Gastroesophageal sphincter (tissue), 4 donors: ENCODE measurements around the gene ZSWIM4. TPM values are rescaled to one million over a fixed set of nuclear protein-coding genes. Genes with fewer than 3 reads are reported as not detected.

ENCODE experiments used
- ATAC-seq: fragments of 150-250 bp; one replicate; pipeline ENCODE4 v1.9.1; 2016; ENCODE audit warnings: mild to moderate bottlenecking, moderate library complexity
- H3K27ac ChIP-seq, 4 donors: fragments of 200-600 bp; sonication (generic) in 3 of 4; 1 replicate in 3 of 4; 2 replicates in 1 of 4; pipeline ENCODE4 v1.5.1; 2016 to 2019
- H3K27me3 ChIP-seq: fragments of 200-600 bp; sonication (generic); one replicate; pipeline ENCODE4 v1.5.1; 2019
- H3K36me3 ChIP-seq, 2 donors: fragments of 200-600 bp; sonication (generic); one replicate each; pipeline ENCODE4 v1.5.1; 2019; ENCODE audit warnings: control low read depth in 1 of 2
- H3K4me1 ChIP-seq, 3 donors: fragments of 200-600 bp; sonication (generic); 1 replicate in 2 of 3; 2 replicates in 1 of 3; pipeline ENCODE4 v1.5.1; 2016 to 2019; ENCODE audit warnings: control low read depth in 2 of 3
- H3K4me3 ChIP-seq, 2 donors: fragments of 200-600 bp; sonication (generic); one replicate each; pipeline ENCODE4 v1.5.1; 2019; ENCODE audit warnings: mild to moderate bottlenecking in 1 of 2, moderate library complexity in 1 of 2
- H3K9me3 ChIP-seq, 3 donors: fragments of 200-600 bp; sonication (generic); one replicate each; pipeline ENCODE4 v1.5.1; 2017 to 2019; ENCODE audit warnings: control low read depth in 2 of 3
- EP300 ChIP-seq: sonication (generic); formaldehyde crosslinking; IDR thresholded peaks from one replicate; pipeline ENCODE4 v1.6.1; 2017; ENCODE audit warnings: antibody characterized with exemption, mild to moderate bottlenecking
- POLR2A ChIP-seq, 2 donors: fragments of 450-650 bp; IDR thresholded peaks; one replicate each; pipeline ENCODE4 v1.6.1; 2017; ENCODE audit warnings: antibody characterized with exemption in 2 of 2, mild to moderate bottlenecking in 2 of 2, moderate library complexity in 1 of 2
- POLR2AphosphoS5 ChIP-seq: sonication (generic); formaldehyde crosslinking; IDR thresholded peaks from one replicate; pipeline ENCODE4 v1.6.1; 2017; ENCODE audit warnings: antibody characterized with exemption
- WGBS, 2 donors: methylation state at CpG; one replicate each; pipeline ENCODE4 v1.1.5; 2018; ENCODE audit warnings: low coverage in 1 of 2; 5-methylcytosine and 5-hydroxymethylcytosine counted together
- total RNA-seq, 4 donors: library from RNA; depleted of rRNA; stranded (reverse); fragments of >200 nt; gene quantifications; one replicate each; pipeline ENCODE4 v1.1.0, GENCODE V29; 2016
- TF ChIP-seq, protein P1 (sequence below), 4 experiments: fragments of 200-600 bp in 2 of 4; fragments of 450-650 bp in 2 of 4; sonication (generic) in 1 of 4; IDR thresholded peaks; one replicate each; pipeline ENCODE4 v1.5.1; 2017 to 2019; ENCODE audit warnings: antibody characterized with exemption in 4 of 4, mild to moderate bottlenecking in 2 of 4, moderate library complexity in 2 of 4

The ZSWIM4 gene
- total RNA-seq, 4 donors from 2014 or later = 3.9 to 9.2 (median 4.2) TPM

DNA sequence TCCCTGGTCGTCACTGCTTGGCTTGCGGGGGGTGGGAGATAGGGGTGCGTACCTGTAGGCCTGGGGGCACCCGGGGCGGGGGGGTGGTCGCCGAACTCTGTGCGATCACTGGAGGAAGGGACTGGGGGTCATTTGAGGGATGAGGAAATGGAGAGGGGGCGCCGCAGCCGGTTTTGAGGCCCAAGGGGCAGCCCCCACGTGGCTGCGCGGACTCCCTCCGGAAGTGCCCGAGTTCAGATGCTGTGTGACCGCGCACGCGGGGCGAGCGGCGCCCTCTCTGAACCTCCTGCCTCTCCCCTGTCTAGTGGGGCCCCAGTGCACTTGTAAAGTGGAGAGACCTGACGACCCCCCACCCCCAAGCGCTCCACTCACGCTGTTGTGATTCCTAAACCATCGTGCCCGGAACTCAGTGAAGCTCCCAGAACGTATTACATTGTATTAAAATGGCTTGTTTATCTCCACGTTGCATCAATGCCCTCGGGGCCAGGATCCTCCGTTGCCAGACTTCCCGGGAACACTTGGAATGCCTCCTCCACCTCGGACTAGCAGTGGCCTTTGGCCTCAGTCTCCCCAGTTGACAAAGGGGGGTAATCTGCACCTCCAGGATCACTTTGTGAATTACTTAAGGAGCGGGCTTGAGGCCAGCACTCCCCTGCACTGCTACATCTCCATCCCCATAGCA is 78.7 kb downstream of the ZSWIM4 start:
- Histone ChIP-seq H3K27me3 (peaks cover 16% of the 10 kb centered on the region), H3K9me3 (no peaks in the 10 kb centered on the region), H3K27ac (no peak overlapping the region), H3K4me1 (peaks cover 0 to 12% (median 4%) of the 10 kb centered on the region in 3 donors), H3K4me3 (no peak overlapping the region), H3K36me3 (no peaks in the 10 kb centered on the region)
- TF ChIP-seq, protein P1, sequence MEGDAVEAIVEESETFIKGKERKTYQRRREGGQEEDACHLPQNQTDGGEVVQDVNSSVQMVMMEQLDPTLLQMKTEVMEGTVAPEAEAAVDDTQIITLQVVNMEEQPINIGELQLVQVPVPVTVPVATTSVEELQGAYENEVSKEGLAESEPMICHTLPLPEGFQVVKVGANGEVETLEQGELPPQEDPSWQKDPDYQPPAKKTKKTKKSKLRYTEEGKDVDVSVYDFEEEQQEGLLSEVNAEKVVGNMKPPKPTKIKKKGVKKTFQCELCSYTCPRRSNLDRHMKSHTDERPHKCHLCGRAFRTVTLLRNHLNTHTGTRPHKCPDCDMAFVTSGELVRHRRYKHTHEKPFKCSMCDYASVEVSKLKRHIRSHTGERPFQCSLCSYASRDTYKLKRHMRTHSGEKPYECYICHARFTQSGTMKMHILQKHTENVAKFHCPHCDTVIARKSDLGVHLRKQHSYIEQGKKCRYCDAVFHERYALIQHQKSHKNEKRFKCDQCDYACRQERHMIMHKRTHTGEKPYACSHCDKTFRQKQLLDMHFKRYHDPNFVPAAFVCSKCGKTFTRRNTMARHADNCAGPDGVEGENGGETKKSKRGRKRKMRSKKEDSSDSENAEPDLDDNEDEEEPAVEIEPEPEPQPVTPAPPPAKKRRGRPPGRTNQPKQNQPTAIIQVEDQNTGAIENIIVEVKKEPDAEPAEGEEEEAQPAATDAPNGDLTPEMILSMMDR (IDR thresholded peaks at IDR 0.05) = no peak
- ATAC-seq = no peak
- 41 to 75% methylated on average over 3 to 6 of the region's 35 CpGs for WGBS, 2 donors

DNA sequence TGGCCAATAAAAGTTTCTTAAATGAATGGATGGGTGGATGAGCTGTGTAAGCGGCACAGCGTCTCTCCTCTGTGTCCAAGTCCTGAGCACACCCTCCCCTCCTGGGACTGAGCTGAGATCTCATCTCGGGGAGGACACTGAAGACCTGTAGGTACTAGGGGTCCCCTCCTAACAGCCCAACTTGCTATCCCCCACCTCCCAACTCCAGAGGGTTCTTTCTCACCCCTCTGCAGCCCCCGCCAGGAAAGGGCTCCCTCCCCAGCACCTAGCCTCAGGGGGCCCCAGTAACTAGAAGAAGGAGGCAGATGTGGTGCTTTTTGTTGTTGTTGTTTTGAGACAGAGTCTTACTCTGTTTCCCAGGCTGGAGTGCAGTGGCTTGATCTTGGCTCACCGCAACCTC is 80.6 kb downstream of the ZSWIM4 start:
- no peak overlapping the region for H3K4me3 ChIP-seq
- TF ChIP-seq POLR2AphosphoS5 (no peak), POLR2A (IDR thresholded peaks at IDR 0.05) (no peak), EP300 (no peak)
- TF ChIP-seq, protein P1 (IDR thresholded peaks at IDR 0.05) = no peak
- ATAC-seq = no peak
- WGBS, 2 donors = 80 to 93% methylated on average over 1 to 3 of the region's 5 CpGs
- H3K27me3 ChIP-seq = peaks cover 16% of the 10 kb centered on the region
- no peak overlapping the region for H3K27ac ChIP-seq
- peaks cover 0 to 28% (median 16%) of the 10 kb centered on the region in 3 donors for H3K4me1 ChIP-seq
- no peaks in the 10 kb centered on the region for H3K36me3 ChIP-seq
- H3K9me3 ChIP-seq = no peaks in the 10 kb centered on the region

DNA sequence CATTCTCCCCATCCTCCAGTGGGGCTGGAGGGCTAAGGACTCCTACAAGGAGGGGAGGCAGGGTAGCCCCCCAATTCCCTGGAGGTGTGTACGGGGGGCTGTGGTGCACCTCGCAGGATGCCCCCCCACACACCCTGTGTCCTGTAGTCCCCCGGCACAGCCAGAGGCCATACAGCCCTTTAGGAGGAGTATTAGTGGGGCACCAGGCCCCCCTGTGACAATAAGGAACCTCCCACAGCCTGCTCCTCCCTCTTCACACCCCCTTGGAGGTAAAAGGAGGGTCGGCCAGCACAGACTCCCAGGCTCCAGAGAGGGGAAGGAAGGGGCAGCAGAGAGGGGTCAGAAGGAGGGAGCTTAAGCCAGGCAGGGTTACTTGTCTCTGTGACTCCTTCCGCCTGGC is 81.6 kb downstream of the ZSWIM4 start, which contains the start of gene NANOS3:
Gene NANOS3, plus strand, starts transcription at position 301 of the 400 bp plus-strand sequence. CDS start 115 bp downstream, outside the sequence.
- Histone ChIP-seq H3K4me3 (no peak within 1 kb of the TSS), H3K27me3 (peaks cover 16% of the 10 kb centered on the region), H3K9me3 (no peaks in the 10 kb centered on the region), H3K36me3 (no peaks in the 10 kb centered on the region), H3K4me1 (peaks cover 0 to 38% (median 16%) of the 10 kb centered on the region in 3 donors), H3K27ac (no peak within 1 kb of the TSS)
- no peak for TF ChIP-seq POLR2A (IDR thresholded peaks at IDR 0.05)
- TF ChIP-seq, protein P1 (IDR thresholded peaks at IDR 0.05) = no peak
- TF ChIP-seq EP300 = no peak
- TF ChIP-seq POLR2AphosphoS5 = no peak
- WGBS, 2 donors = no CpG with 5 or more reads among the region's 5 CpGs
- ATAC-seq = no peak

DNA sequence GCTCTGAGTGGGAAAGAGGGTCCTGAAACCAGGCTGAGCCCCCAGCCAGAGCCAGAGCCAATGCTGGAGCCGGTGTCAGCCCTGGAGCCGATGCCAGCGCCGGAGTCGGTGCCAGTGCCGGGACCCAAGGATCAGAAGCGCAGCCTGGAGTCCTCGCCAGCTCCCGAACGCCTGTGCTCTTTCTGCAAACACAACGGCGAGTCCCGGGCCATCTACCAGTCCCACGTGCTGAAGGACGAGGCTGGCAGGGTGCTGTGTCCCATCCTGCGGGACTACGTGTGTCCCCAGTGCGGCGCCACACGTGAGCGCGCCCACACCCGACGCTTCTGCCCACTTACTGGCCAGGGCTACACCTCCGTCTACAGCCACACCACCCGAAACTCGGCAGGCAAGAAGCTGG is 82.1 kb downstream of the ZSWIM4 start:
- no peak for TF ChIP-seq POLR2AphosphoS5
- TF ChIP-seq, protein P1 (IDR thresholded peaks at IDR 0.05) = no peak
- TF ChIP-seq POLR2A (IDR thresholded peaks at IDR 0.05) = no peak
- no peak for TF ChIP-seq EP300
- no peak overlapping the region for H3K27ac ChIP-seq
- ATAC-seq = no peak
- WGBS, 2 donors = no CpG with 5 or more reads among the region's 27 CpGs
- H3K36me3 ChIP-seq = no peaks in the 10 kb centered on the region
- no peak overlapping the region for H3K4me3 ChIP-seq
- peaks cover 15% of the 10 kb centered on the region for H3K27me3 ChIP-seq
- H3K9me3 ChIP-seq = no peaks in the 10 kb centered on the region
- H3K4me1 ChIP-seq = peaks cover 0 to 41% (median 16%) of the 10 kb centered on the region in 3 donors
